GM21619 (cell line): ENCODE results near the gene CCDC182.

Experiments used
- ATAC-seq: cut with Tn5 transposase; IDR thresholded peaks from one replicate; pipeline ENCODE4 v1.9.1; 2021; ENCODE audit not compliant: unreplicated experiment

CCDC182 gene

DNA sequence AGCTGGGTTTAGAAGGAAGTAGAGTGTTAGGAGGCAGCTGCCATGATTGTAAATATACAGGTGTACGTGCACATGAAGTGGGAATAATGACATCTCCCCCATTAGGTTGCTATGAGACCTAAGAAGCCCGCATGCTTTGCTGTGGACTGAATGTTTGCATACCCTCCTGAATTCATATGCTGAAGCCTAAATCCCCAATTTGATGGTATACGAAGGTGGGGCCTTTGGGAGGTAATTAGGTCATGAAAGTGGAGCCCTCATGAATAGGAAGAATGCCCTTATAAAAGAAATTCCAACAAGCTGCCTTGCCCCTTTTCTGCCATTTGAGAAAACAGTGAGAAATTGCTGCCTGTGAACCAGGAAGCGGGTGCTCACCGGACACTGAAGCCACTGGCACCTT is 44.0 kb downstream of the CCDC182 start:
- no peak for ATAC-seq

DNA sequence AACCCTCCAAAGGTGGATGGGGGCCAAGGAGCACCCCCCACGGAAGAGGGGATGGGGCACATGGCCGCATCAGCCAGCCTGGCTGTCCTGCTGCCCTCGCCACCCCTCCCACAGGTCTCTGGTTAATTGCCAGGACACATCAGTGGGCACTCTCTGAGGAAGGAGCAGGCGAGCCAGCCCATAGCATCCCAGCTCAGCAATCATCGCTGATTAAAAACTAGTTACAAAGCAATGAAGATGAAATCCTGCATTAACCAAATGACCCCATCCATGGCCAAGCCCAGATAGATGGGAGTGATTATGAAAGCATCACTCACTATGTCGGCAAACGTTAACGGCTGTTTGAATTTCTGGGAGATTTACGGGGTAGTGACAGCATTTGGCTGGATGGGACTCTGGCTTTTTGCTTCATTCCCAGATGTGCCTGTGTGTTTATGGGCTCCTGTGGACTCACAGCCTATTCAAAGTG is 45.3 kb downstream of the CCDC182 start:
- no peak for ATAC-seq

DNA sequence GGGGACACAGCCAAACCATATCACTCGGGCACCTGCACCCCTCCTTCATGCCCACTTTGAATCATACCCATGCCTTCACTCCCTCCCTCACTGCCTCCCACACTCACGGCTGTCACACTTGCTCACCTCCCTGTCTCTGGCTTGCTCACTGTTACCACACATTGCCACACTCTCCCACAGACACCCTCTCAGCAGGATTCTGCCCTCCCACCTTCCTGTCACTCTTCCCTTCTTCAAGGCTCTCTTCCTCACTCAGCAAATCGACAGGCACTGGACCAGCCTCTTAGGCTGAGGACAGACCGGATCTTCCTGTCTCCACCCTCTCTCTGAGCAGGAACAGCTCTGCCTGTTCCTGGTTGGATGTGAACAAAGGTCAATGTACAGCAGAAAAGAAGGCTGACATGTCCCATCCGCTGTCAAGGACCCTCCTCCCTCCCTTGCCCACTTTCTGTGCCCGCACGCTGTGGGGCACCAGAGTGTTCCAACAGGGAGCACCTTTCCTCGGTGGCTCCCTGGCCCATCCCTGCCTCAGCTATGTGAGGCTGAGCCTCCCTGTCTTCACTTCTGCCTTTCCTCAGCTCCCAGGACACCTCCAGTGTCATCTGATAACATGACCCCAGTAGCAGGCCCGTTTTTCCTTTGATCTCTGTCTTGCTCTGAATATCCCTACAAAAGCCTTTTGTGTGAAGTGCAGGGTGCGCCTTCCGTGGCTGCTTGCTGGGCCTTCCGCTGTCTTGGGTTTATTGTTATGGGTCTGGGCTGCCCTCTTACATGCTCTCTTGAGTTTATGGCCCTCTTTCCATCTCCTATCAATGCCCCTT is 47.0 kb downstream of the CCDC182 start:
- ATAC-seq = no peak

DNA sequence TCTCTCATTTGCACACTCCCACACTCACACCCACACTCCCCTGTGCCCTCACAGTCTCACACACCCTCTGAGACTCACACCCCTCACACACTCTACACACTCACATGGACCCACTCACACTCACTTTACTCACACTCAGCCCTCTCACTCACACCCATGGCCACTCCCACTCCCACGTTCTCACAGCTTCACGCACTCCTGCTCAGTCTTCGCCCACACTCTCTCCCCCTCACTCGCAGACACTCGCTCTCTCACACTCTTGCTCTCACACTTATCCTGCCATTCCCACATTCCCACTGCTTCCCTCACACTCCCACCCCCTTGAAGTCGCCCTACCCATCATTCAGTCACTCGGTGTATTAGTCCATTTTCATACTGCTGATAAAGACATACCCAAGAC is 47.9 kb downstream of the CCDC182 start:
- ATAC-seq = no peak

DNA sequence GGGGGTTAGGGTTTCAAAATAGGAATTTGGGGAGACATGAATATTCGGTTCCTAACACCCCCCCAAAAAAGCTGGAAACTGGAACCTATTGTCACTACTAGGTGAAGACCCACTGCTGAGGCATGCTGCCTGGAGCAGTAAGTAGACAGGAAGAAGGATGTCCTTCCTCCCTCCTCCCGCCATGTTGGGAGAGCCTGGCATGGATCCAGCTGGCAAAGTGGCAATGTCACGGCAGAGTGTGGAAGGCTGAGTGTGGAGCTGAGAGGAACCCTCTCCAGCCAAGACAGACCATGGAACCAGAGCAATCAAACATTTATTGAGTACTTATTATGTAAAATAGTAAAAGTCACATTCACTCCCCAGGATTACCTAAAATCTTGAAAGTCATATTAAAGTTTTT is 49.0 kb downstream of the CCDC182 start:
- ATAC-seq = no peak
